K562 (cell line): ENCODE measurements around the gene DSCAM. TPM values are rescaled to one million over a fixed set of nuclear protein-coding genes. Genes with fewer than 3 reads are reported as not detected.

Experiments
- ARID3A ChIP-seq: IDR thresholded peaks from 2 replicates; pipeline ENCODE4 v1.6.1; 2012; ENCODE audit warnings: low read depth, low read length, improper control_type of control experiment, borderline replicate concordance
- EGR1 ChIP-seq: fragments of 450-650 bp; conservative IDR thresholded peaks from 2 replicates; pipeline ENCODE4 v1.6.1; 2017; ENCODE audit warnings: mild to moderate bottlenecking
- FOXJ3 ChIP-seq: sonication (generic); formaldehyde crosslinking; IDR thresholded peaks from 2 replicates; pipeline ENCODE4 v1.4.0; 2020; ENCODE audit warnings: mild to moderate bottlenecking, missing genetic modification reagents
- GMEB1 ChIP-seq: fragments of 250-450 bp; sonication (Bioruptor Pico); IDR thresholded peaks from 2 replicates; pipeline ENCODE4 v1.4.0; 2020; ENCODE audit warnings: mild to moderate bottlenecking
- KAT7 ChIP-seq: sonication (generic); formaldehyde crosslinking; IDR thresholded peaks from 2 replicates; pipeline ENCODE4 v1.8.0; 2022; ENCODE audit warnings: missing genetic modification reagents, mild to moderate bottlenecking, borderline replicate concordance
- SMARCA5 ChIP-seq: fragments of 450-650 bp; IDR thresholded peaks from 2 replicates; pipeline ENCODE4 v1.6.1; 2016
- TCF15 ChIP-seq: fragments of 250-450 bp; sonication (Bioruptor Pico); IDR thresholded peaks from 2 replicates; pipeline ENCODE4 v1.8.0; 2022; ENCODE audit warnings: moderate library complexity, mild to moderate bottlenecking, inconsistent platforms
- ZNF57 ChIP-seq: fragments of 450-650 bp; formaldehyde crosslinking; IDR thresholded peaks from 2 replicates; pipeline ENCODE4 v1.4.0; 2020; ENCODE audit warnings: mild to moderate bottlenecking, moderate library complexity
- ZNF707 ChIP-seq: fragments of 250-450 bp; sonication (Bioruptor Pico); conservative IDR thresholded peaks from 2 replicates; pipeline ENCODE4 v1.8.0; 2022; ENCODE audit warnings: inconsistent platforms, mild to moderate bottlenecking, moderate library complexity
- polyA plus RNA-seq, 8 experiments: library from polyadenylated mRNA; depleted of rRNA in 4 of 8; stranded (reverse) in 5 of 8; unstranded in 3 of 8; fragments of >200 nt; fragmentation: Nextera tagmentation in 2 of 8; fragmentation: Illumina TruSeq in 1 of 8; extraction: Ambion mirVana in 2 of 8; extraction: Trizol in 1 of 8; gene quantifications; 2 replicates each; pipeline versions ENCODE4 v1.2.1 to v1.2.3, GENCODE V29; 2011 to 2014; ENCODE audit warnings: inconsistent platforms in 1 of 8, missing spikeins in 1 of 8
- total RNA-seq, 7 experiments: library from RNA; depleted of rRNA in 6 of 7; stranded (reverse); fragments of >200 nt in 6 of 7; fragmentation: Illumina TruSeq in 2 of 7; extraction: Trizol in 2 of 7; gene quantifications; 2 replicates each; pipeline versions ENCODE4 v1.2.1 to v1.2.3, GENCODE V29; 2011 to 2021; ENCODE audit warnings: low replicate concordance in 1 of 7

DSCAM gene
- total and polyA plus RNA-seq, 9 of the 15 experiments (the other 6 are each of a cell fraction or from before 2014, with no cell fraction given): not detected

GRCh38 chr21:40386294-40386911 is 460.6 kb downstream of the DSCAM start (continued):
- TF ChIP-seq ARID3A (no peak), KAT7 (CRISPR knock-in tag) (no peak), SMARCA5 (no peak), EGR1 (peak; percentile 76), GMEB1 (no peak), TCF15 (CRISPR knock-in tag) (no peak), ZNF57 (CRISPR knock-in tag) (no peak), FOXJ3 (no peak), ZNF707 (CRISPR knock-in tag) (no peak)
